GM12801 (cell line): ENCODE results near the gene ULK4.

Source experiments
- TF ChIP-seq, protein P1 (sequence below): IDR thresholded peaks from one replicate; pipeline ENCODE4 v1.5.1; 2011; ENCODE audit warnings: control low read depth; ENCODE audit not compliant: insufficient read length; ENCODE audit errors: extremely low read depth

The ULK4 gene

DNA sequence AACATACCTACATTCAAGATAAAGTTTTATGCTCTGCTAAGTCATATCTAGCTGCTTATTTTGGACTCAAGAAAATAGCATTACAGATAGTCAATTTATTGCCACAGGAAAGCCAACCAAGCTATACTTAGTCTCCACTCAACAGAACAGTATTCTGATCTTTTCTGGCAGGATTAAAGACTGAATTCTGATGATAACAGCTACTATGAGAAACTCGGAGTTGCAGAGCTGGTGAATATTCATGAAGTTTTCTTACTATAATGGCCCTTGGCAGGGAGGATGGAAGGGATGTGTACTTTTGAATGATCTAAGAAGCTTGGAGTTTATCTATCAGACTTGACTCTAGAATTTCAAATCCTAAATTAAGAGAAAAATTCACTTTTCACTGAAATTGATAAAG, 524.9 kb downstream of the ULK4 start:
- TF ChIP-seq, protein P1, sequence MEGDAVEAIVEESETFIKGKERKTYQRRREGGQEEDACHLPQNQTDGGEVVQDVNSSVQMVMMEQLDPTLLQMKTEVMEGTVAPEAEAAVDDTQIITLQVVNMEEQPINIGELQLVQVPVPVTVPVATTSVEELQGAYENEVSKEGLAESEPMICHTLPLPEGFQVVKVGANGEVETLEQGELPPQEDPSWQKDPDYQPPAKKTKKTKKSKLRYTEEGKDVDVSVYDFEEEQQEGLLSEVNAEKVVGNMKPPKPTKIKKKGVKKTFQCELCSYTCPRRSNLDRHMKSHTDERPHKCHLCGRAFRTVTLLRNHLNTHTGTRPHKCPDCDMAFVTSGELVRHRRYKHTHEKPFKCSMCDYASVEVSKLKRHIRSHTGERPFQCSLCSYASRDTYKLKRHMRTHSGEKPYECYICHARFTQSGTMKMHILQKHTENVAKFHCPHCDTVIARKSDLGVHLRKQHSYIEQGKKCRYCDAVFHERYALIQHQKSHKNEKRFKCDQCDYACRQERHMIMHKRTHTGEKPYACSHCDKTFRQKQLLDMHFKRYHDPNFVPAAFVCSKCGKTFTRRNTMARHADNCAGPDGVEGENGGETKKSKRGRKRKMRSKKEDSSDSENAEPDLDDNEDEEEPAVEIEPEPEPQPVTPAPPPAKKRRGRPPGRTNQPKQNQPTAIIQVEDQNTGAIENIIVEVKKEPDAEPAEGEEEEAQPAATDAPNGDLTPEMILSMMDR = no peak

DNA sequence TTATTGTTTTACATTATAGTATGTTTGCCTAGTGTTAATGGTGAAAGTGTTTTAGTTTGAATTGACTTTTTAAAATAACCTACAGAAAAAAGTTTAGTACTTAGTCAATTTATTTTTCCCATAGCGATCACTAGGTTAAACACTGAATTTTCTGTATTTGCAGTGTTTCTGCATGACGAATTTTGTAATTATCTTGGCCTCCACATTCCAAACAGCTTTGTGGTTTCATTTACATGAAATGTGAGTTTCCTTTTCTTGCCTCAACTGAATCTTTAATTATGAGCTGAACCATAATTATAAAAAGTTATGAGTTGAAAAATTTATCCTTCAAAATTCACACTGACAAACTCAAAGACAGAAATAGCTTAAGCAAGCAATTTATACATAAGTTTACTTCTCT, 527.1 kb downstream of the ULK4 start:
- TF ChIP-seq, protein P1 = no peak

DNA sequence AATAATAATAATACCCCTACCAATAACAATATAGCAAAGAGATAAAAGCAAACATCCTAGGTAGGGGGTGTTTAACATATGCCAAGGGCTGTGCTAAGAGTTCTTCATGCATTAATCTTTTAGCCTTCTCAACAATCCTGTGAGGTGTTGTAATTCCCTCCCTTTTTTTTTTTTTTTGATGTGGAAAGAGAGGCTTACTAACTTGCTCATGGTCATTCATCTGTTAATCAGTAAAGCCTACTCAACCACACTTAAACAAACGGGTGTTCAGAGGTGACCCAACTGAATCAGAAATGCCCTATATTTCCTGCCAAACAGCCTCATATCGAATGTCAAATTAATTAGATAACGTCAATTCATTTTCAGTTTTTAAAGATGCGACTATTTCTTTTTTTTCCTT, 530.5 kb downstream of the ULK4 start:
- TF ChIP-seq, protein P1 = no peak

DNA sequence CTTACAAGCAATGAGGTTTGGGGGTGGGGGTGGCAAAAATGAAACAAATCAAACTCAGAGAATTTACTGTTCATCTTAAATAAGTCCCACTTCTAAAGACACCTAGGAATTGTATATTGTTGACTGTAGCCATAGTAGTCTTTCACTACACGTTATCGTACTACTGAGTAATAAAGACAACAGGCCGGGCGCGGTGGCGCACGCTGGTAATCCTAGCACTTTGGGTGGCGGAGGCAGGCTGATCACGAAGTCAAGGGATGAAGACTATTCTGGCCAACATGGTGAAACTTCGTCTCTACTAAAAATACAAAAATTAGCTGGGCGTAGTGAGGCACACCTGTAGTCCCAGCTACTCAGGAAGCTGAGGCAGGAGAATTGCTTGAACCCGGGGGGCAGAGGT, 531.0 kb downstream of the ULK4 start:
- TF ChIP-seq, protein P1 = no peak

DNA sequence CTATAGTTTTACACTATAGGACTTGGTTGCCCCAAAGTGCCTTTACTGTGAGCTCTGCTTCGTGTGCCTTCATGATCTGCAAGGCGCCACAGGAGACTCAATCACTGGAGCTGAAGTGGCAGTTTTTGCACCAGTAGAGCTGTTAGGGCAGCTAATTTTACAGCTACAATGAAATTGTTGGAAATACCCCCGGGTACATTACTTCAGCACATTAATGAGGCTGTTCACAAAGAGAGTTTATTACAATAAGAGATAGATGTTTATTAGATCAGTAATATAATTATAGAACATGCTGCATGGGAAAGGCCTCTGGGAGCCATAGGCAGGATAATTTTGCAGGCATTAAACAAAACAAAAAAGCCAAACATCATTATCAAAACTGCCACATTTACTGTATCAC, 531.5 kb downstream of the ULK4 start:
- TF ChIP-seq, protein P1 = no peak

DNA sequence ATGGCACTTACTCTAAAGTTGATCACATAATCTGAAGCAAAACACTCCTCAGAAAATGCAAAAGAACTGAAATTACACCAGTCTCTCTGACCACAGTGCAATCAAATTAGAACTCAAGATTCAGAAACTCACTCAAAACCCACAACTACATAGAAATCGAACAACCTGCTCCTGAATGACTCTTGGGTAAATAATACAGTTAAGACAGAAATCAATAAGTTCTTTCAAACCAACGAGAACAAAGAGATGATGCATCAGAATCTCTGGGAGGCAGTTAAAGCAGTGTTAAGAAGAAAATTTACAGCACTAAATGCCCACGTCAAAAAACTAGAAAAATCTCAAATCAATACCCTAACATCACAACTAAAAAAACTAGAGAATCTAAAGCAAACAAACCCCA, 535.4 kb downstream of the ULK4 start:
- TF ChIP-seq, protein P1 = no peak

DNA sequence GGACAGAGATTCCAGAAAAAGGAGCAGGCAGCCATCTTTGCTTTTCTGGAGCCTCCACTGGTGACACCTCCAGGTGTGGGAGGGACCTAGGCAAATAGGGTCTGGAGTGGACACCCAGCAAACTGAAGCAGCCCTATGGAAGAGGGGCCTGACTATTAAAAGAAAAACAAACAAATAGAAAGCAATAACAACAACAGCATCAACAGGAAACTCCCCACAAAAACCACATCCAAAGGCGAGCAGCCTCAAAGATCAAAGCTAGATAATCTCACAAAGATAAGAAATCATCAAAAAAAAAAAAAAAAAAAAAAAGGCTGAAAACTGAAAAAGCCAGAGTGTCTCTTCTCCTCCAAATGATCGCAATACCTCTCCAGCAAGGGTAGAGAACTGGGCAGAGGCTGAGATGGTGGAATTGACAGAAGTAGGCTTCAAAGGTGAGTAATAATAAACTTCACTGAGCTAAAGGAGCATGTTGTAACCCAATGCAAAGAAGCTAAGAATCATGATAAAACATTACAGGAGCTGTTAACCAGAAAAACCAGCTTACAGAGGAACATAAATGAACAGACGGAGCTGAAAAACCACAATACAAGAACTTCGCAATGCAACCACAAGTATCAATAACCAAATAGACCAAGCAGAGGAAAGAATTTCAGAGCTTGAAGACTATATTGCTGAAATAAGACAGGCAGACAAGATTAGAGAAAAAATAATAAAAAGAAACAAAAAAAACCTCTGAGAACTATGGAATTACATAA, 537.2 kb downstream of the ULK4 start:
- TF ChIP-seq, protein P1 = no peak
